Osteoblast (primary cell): ENCODE results near the gene EFNB2. TPM values are rescaled to one million over a fixed set of nuclear protein-coding genes. Genes with fewer than 3 reads are reported as not detected.
A peak's percentile ranks its signal among the peaks of the same experiment; 100 is the strongest.

Experiments
- DNase-seq: peaks from one replicate; pipeline ENCODE4 v3.0.0; 2011; ENCODE audit warnings: low spot score, mixed read lengths; ENCODE audit not compliant: insufficient read length; ENCODE audit errors: missing footprints
- H2AFZ ChIP-seq: 2 replicates; pipeline ENCODE4 v1.6.0; 2011; ENCODE audit warnings: mild to moderate bottlenecking, low read length
- H3K27ac ChIP-seq: 2 replicates; pipeline ENCODE4 v1.5.1; 2011; ENCODE audit warnings: mild to moderate bottlenecking, low read depth, low read length, moderate library complexity
- H3K27me3 ChIP-seq: 2 replicates; pipeline ENCODE4 v1.6.0; 2012; ENCODE audit warnings: mild to moderate bottlenecking, control low read depth, inconsistent platforms, low read length, moderate library complexity; ENCODE audit not compliant: insufficient read depth
- H3K36me3 ChIP-seq: 2 replicates; pipeline ENCODE4 v1.5.1; 2011; ENCODE audit warnings: mild to moderate bottlenecking, low read length, control low read depth, moderate library complexity; ENCODE audit not compliant: insufficient read depth
- H3K4me1 ChIP-seq: 2 replicates; pipeline ENCODE4 v1.5.1; 2011; ENCODE audit warnings: mild to moderate bottlenecking, low read length, control low read depth, moderate library complexity; ENCODE audit not compliant: insufficient read depth
- H3K4me2 ChIP-seq: 2 replicates; pipeline ENCODE4 v1.6.0; 2011; ENCODE audit warnings: mild to moderate bottlenecking, low read length; ENCODE audit not compliant: insufficient read depth
- H3K4me3 ChIP-seq: fragments of 200-600 bp; sonication (generic); 3 replicates; pipeline ENCODE4 v1.5.1; 2012; ENCODE audit warnings: mild to moderate bottlenecking, low read length, inconsistent platforms; ENCODE audit not compliant: insufficient read depth
- H3K79me2 ChIP-seq: 2 replicates; pipeline ENCODE4 v1.6.0; 2012; ENCODE audit warnings: mild to moderate bottlenecking, low read length, control low read depth, inconsistent platforms; ENCODE audit not compliant: insufficient read depth
- H3K9me3 ChIP-seq: 2 replicates; pipeline ENCODE4 v1.5.1; 2011; ENCODE audit warnings: low read depth, low read length, control low read depth
- H4K20me1 ChIP-seq: 2 replicates; pipeline ENCODE4 v1.6.0; 2012; ENCODE audit warnings: mild to moderate bottlenecking, low read length, control low read depth; ENCODE audit not compliant: insufficient read depth
- CTCF ChIP-seq: IDR thresholded peaks from 2 replicates; pipeline ENCODE4 v1.5.1; 2011; ENCODE audit warnings: mild to moderate bottlenecking, low read depth, low read length, moderate library complexity; ENCODE audit errors: extremely low read depth
- total RNA-seq: library from RNA; depleted of rRNA; stranded (reverse); fragments of >200 nt; gene quantifications from 2 replicates; pipeline ENCODE4 v1.2.3, GENCODE V29; 2012

The EFNB2 gene
- total RNA-seq, 1 donor = 17.0 TPM

GRCh38 chr13:106568299-106569003 is 33.0 kb upstream of the EFNB2 start:
- Histone ChIP-seq H3K4me1 (peaks cover 35% of the 10 kb centered on the region), H4K20me1 (peaks cover 37% of the 10 kb centered on the region), H2AFZ (peak overlapping the region; percentile 98), H3K27me3 (no peaks in the 10 kb centered on the region), H3K4me3 (peak overlapping the region; percentile 95), H3K36me3 (no peaks in the 10 kb centered on the region), H3K79me2 (peaks cover 45% of the 10 kb centered on the region), H3K27ac (peak overlapping the region; percentile 95), H3K4me2 (peak overlapping the region; percentile 85), H3K9me3 (no peaks in the 10 kb centered on the region)
- no peak for TF ChIP-seq CTCF
- DNase-seq = no peak

GRCh38 chr13:106567474-106568298 is 32.2 kb upstream of the EFNB2 start, which contains the start of gene ARGLU1:
TSS of gene ARGLU1 (minus strand) at chr13:106568137. CDS start at chr13:106567919, 218 bp downstream.
- Histone ChIP-seq H3K4me2 (peak within 1 kb of the TSS; percentile 85), H3K4me3 (peak within 1 kb of the TSS; percentile 95), H3K4me1 (peaks cover 34% of the 10 kb centered on the region), H3K27ac (peak within 1 kb of the TSS; percentile 95), H4K20me1 (peaks cover 43% of the 10 kb centered on the region), H3K9me3 (no peaks in the 10 kb centered on the region), H3K36me3 (no peaks in the 10 kb centered on the region), H2AFZ (peak within 1 kb of the TSS; percentile 98), H3K27me3 (no peaks in the 10 kb centered on the region), H3K79me2 (peaks cover 52% of the 10 kb centered on the region)
- peak; percentile 96 for DNase-seq
- TF ChIP-seq CTCF = no peak

GRCh38 chr13:106566641-106567473 is 31.4 kb upstream of the EFNB2 start:
- Histone ChIP-seq H4K20me1 (peaks cover 50% of the 10 kb centered on the region), H3K4me2 (peak overlapping the region; percentile 85), H3K4me1 (peaks cover 40% of the 10 kb centered on the region), H3K27me3 (no peaks in the 10 kb centered on the region), H3K36me3 (no peaks in the 10 kb centered on the region), H3K27ac (peak overlapping the region; percentile 95), H2AFZ (no peak overlapping the region), H3K4me3 (peak overlapping the region; percentile 95), H3K9me3 (no peaks in the 10 kb centered on the region), H3K79me2 (peaks cover 59% of the 10 kb centered on the region)
- no peak for TF ChIP-seq CTCF
- peak; percentile 79 for DNase-seq
